A673 (cell line): ENCODE results near the gene KLF16. TPM values are rescaled to one million over a fixed set of nuclear protein-coding genes. Genes with fewer than 3 reads are reported as not detected.
A peak's percentile ranks its signal among the peaks of the same experiment; 100 is the strongest.

ENCODE experiments used
- BruUV-seq: library from RNA; stranded (reverse); fragments of 400-500 nt; replicated peaks from 2 replicates; lab custom pipeline; 2021; lab: Mats Ljungman, UMichigan
- CTCF ChIA-PET: fragments of 300-600 bp; sonication (Branson Sonifier 250); formaldehyde crosslinking; loops from one replicate; lab custom pipeline; 2022; ENCODE audit warnings: antibody characterized with exemption; lab: Charles Lee
- POLR2A ChIA-PET: fragments of 300-600 bp; sonication (Branson Sonifier 250); formaldehyde crosslinking; loops from one replicate; lab custom pipeline; 2022; ENCODE audit warnings: antibody characterized with exemption; ENCODE audit not compliant: low non-redundant PET; lab: Charles Lee
- DNase-seq: peaks from one replicate; pipeline ENCODE4 v3.0.0-alpha.2; 2015; ENCODE audit warnings: low spot score
- H3K27ac ChIP-seq: fragments of 200-600 bp; sonication (generic); 2 replicates; pipeline ENCODE4 v1.5.1; 2016; ENCODE audit warnings: mixed run types, low read depth, mild to moderate bottlenecking, mixed read lengths, antibody characterized with exemption, low read length; ENCODE audit not compliant: poor library complexity, severe bottlenecking
- H3K27me3 ChIP-seq: fragments of 200-600 bp; sonication (generic); replicated peaks from 2 replicates; pipeline ENCODE4 v1.6.1; 2017; ENCODE audit warnings: mixed run types, low read depth, mild to moderate bottlenecking, mixed read lengths, antibody characterized with exemption, low read length; ENCODE audit not compliant: insufficient read depth, poor library complexity
- H3K36me3 ChIP-seq: fragments of 200-600 bp; sonication (generic); 2 replicates; pipeline ENCODE4 v1.6.1; 2016; ENCODE audit warnings: mixed run types, mild to moderate bottlenecking, mixed read lengths, antibody characterized with exemption, low read length; ENCODE audit not compliant: insufficient read depth, poor library complexity, severe bottlenecking
- H3K4me1 ChIP-seq: fragments of 200-600 bp; sonication (generic); 2 replicates; pipeline ENCODE4 v1.6.1; 2017; ENCODE audit warnings: mixed run types, mild to moderate bottlenecking, mixed read lengths, antibody characterized with exemption, low read length; ENCODE audit not compliant: insufficient read depth, poor library complexity, severe bottlenecking
- H3K4me3 ChIP-seq: fragments of 200-600 bp; sonication (generic); 2 replicates; pipeline ENCODE4 v1.5.1; 2016; ENCODE audit warnings: low read depth, mixed run types, mild to moderate bottlenecking, mixed read lengths, low read length; ENCODE audit not compliant: poor library complexity, severe bottlenecking
- H3K9me3 ChIP-seq: fragments of 200-600 bp; sonication (generic); 2 replicates; pipeline ENCODE4 v1.6.1; 2016; ENCODE audit warnings: mixed run types, low read depth, mild to moderate bottlenecking, mixed read lengths, antibody characterized with exemption, low read length; ENCODE audit not compliant: poor library complexity, severe bottlenecking
- EZH2 ChIP-seq: fragments of 200-600 bp; sonication (generic); IDR thresholded peaks from 2 replicates; pipeline ENCODE4 v1.6.1; 2017; ENCODE audit warnings: borderline replicate concordance, low read depth, mild to moderate bottlenecking, mixed read lengths, antibody characterized with exemption, low read length; ENCODE audit not compliant: poor library complexity, severe bottlenecking
- intact Hi-C: fragments of 100-400 bp; cut with micrococcal nuclease; formaldehyde crosslinking; loops from one replicate; pipeline ENCODE4 v1.10.0; 2022; ENCODE audit not compliant: unreplicated experiment
- total RNA-seq: library from RNA; stranded (reverse); gene quantifications from 2 replicates; pipeline ENCODE4 v1.2.3, GENCODE V29; 2021
- TF ChIP-seq, protein P1 (sequence below): fragments of 300-800, 200-600 bp; sonication (generic); conservative IDR thresholded peaks from 2 replicates; pipeline ENCODE4 v1.5.1; 2017; ENCODE audit warnings: low read depth, mild to moderate bottlenecking, antibody characterized with exemption, low read length, moderate library complexity, mixed read lengths

Gene KLF16
- total RNA-seq, 1 experiment from 2014 or later = 46.8 TPM

DNA sequence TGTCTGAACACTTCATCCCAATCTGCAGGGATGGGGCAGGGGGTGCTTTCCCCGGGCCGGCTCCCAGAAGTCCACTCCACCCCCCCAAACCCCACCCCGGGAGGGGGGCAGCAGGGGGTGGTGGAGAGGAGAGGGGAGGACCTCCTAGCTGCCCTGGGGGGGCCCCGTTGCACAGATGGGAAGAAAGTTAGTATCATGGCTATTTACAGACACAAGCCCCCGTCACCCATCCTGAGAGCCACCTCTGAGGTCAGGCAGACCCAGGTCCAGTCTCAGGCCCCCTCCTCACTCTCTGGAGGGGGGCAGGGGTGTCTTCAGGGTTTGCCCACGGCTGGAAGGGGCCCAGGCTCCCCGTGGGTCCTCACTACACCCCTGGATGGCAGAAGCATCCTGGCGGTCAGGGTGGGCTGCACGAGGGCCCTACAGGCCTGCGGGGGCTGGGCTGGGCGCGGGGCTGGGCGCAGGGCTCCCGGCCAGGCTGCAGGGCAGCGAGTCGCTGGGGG lies 9.3 kb downstream of the KLF16 start:
- Histone ChIP-seq H3K27me3 (no peaks in the 10 kb centered on the region), H3K4me1 (peaks cover 75% of the 10 kb centered on the region), H3K27ac (peak overlapping the region; percentile 63), H3K4me3 (no peak overlapping the region), H3K9me3 (no peaks in the 10 kb centered on the region), H3K36me3 (peaks cover 4% of the 10 kb centered on the region)
- intact Hi-C loops = no loop called here
- DNase-seq = no peak
- POLR2A ChIA-PET = no interaction called here
- BruUV-seq = no TSS peak
- TF ChIP-seq, protein P1, sequence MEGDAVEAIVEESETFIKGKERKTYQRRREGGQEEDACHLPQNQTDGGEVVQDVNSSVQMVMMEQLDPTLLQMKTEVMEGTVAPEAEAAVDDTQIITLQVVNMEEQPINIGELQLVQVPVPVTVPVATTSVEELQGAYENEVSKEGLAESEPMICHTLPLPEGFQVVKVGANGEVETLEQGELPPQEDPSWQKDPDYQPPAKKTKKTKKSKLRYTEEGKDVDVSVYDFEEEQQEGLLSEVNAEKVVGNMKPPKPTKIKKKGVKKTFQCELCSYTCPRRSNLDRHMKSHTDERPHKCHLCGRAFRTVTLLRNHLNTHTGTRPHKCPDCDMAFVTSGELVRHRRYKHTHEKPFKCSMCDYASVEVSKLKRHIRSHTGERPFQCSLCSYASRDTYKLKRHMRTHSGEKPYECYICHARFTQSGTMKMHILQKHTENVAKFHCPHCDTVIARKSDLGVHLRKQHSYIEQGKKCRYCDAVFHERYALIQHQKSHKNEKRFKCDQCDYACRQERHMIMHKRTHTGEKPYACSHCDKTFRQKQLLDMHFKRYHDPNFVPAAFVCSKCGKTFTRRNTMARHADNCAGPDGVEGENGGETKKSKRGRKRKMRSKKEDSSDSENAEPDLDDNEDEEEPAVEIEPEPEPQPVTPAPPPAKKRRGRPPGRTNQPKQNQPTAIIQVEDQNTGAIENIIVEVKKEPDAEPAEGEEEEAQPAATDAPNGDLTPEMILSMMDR = no peak
- no peak for TF ChIP-seq EZH2
- CTCF ChIA-PET = no interaction called here

DNA sequence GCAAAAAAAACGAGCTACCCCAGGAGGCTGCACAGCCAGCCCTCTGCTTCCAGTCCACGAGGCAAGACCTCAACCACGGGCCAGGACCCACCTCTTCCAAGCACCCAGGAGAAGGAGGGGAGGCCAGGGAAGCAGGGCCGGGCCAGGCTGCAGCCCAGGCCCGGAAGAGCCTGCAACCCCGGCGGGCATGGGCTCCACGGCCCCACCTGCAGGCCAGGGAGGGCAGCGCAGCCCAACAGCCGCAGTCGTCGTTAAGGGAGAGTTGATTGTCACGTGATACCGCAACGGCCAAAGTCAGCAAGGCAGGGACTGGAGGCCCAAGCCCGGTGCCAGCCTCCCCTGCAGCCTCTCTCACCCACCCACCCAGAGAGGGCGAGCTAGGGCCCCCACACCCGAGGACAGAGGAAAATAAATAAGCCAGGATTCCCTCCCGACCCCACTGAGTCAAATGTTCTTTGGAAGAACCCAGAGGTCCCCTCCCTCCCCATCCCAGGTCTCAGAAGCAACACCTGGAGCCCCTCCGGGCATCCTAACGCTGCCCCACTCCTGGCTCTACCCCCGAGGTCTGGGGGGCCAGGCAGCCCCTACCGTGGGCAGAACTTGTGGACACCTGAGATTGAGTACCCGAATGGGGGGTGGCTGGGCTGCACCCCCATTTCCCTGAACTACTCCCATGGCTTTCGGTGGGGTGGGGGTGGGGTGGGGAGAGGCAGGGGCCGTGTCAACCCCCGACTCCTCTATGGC lies 9.9 kb downstream of the KLF16 start:
- peak; percentile 89 for DNase-seq
- TF ChIP-seq, protein P1 = peak; percentile 96
- TF ChIP-seq EZH2 = no peak
- intact Hi-C loops = no loop called here
- H3K9me3 ChIP-seq = no peaks in the 10 kb centered on the region
- POLR2A ChIA-PET = no interaction called here
- peaks cover 4% of the 10 kb centered on the region for H3K36me3 ChIP-seq
- TSS peak; percentile 47 for BruUV-seq
- peak overlapping the region; percentile 76 for H3K27ac ChIP-seq
- peaks cover 68% of the 10 kb centered on the region for H3K4me1 ChIP-seq
- no peak overlapping the region for H3K4me3 ChIP-seq
- CTCF ChIA-PET = no interaction called here
- H3K27me3 ChIP-seq = no peaks in the 10 kb centered on the region

DNA sequence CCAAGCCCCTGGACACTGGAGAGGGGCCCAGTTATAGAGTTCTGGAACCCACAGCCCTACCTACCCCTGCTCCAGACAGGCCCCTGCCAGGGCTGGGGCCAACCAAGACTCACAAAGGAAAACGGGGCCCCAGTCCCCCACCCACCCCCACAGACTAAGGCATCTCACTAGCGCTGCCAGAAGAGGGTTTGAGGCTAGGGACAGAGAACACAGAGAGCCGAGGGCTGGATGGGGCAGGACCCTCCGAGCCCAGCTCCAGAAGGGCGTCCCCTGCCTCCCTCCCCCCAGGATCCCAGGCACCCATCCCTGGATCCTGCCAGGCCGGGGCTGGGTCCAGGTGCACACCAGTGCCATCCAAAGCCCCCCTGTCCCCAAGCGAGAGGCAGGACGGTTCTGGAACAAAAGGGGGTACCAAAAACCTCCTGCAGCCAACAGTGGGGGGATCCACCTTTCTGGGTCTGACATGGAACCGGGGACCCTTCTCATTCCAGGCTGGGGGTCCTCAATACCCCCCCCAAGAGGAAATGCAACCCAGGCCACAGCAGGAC lies 10.7 kb downstream of the KLF16 start:
- DNase-seq = peak; percentile 40
- no TSS peak for BruUV-seq
- CTCF ChIA-PET = interaction anchor here (0.8 kb wide), 1 partner anchor 27 kb away, joined by 5 read pairs; no protein-coding TSS in a partner anchor

More for the DNA sequence above, 10.7 kb downstream of the KLF16 start:
- peaks cover 60% of the 10 kb centered on the region for H3K4me1 ChIP-seq
- POLR2A ChIA-PET = no interaction called here
- H3K4me3 ChIP-seq = peak overlapping the region; percentile 47
- intact Hi-C loops = no loop called here
- no peaks in the 10 kb centered on the region for H3K9me3 ChIP-seq
- TF ChIP-seq EZH2 = no peak
- peaks cover 4% of the 10 kb centered on the region for H3K36me3 ChIP-seq
- H3K27ac ChIP-seq = peak overlapping the region; percentile 76
- no peaks in the 10 kb centered on the region for H3K27me3 ChIP-seq
